A172 (cell line): ENCODE data around the gene MLH1. TPM values are rescaled to one million over a fixed set of nuclear protein-coding genes. Genes with fewer than 3 reads are reported as not detected.
"Not testable (repeated sequence)": the region's sequence is repeated elsewhere in the genome, so short reads cannot be mapped to it uniquely, and the experiment has no call there.

Source experiments
- DNase-seq: peaks from one replicate; pipeline ENCODE4 v3.0.0-alpha.2; 2015; ENCODE audit warnings: low spot score
- total RNA-seq: library from RNA; depleted of rRNA; stranded (reverse); fragments of >200 nt; shearing (Covaris generic); gene quantifications from 2 replicates; pipeline ENCODE4 v1.2.3, GENCODE V29; 2014

The MLH1 gene
- total RNA-seq, 1 experiment from 2014 or later = 111 TPM

DNA sequence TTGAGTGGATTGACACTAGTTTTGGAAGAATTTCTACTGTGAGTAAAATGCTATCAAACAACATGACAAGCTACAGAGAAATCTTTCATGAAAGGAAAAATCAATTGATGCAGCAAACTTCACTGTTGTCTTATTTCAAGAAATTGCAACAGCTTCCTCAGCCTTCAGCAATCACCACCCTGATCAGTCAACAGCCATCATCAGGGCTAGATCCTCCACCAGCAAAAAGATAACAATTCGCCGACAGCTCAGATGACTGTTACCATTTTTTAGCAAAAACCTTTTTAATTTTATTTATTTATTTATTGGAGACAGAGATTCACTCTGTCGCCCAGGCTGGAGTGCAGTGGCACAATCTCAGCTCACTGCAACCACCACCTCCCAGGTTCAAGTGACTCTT, 44.0 kb downstream of the MLH1 start:
- no peak for DNase-seq

DNA sequence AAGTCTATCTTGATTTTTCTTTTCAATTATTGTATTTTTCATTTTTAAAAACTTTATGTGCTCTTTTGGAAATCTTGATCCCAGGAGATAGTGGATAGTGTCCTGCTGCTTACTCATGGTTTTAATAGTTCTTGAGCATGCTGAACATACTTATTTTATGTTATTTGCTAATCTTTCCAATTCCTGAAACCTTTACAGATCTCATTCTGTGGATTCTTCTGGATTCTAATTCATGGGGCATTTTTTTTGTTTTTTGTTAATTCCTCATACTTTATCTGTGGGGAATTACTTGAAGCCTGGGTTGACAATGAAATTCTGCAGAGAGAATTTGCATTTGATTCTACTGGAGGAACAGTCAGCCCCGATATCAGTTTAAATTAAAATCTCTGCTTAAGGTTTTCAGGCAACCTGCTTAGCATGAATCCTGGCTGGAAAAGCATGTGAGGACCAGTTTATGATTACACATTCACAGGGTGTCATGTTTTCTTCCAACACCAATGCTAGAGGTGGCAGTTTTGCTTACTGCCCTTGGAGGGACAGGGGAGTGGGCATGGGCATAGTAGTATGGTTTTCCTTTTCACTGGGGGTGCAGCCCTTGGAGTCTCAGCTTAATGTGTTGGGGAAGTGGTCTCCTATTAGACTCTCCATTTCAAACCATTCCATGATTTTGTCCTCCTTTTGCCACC, 46.0 kb downstream of the MLH1 start:
- no peak for DNase-seq

DNA sequence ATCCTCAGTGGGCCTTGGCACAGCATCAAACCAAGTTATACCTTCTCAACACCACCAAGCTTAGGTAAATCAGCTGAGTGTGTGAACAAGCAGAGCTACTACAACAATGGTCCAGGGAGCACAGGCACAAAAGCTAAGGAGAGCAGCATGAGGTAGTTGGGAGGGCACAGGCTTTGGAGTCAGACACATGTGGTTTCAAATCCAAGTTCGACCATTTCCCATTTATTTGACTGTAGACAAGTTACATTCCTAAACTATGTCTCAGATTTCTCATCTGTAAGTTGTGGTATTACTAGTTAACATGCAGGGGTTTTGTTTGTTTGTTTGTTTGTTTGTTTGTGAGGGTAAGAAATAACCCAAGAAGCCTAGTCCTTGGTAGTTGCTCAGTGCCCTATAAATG, 46.9 kb downstream of the MLH1 start:
- no peak for DNase-seq

DNA sequence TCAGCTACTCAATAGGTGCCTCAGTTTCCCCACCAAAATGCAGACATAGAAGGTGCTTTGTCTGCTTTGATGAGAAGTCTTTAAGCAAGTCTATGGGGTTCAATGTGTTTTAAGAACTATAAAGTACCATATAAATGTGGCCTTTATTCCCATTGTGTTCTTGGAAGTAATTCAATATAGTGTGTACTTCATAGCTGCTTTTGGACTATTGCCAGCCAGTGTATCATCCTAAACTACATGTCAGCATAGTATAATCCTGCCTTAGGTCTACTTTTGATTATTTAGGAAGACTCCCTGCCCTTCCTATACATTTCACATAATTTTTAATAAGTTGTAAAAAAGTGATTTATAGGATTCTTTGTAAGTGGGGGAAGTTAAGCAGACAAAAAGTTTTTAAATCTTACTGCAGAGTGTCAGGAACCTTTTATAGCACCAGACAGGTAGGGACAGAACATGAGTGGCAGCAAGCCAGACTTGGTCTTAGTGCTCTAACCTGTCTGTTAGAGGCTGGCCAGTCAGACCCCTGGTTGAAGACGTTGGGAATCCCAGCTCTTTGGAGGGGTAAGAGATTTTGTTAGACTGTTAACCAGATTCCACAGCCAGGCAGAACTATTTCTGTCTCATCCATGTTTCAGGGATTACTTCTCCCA, 48.4 kb downstream of the MLH1 start:
- no peak for DNase-seq

DNA sequence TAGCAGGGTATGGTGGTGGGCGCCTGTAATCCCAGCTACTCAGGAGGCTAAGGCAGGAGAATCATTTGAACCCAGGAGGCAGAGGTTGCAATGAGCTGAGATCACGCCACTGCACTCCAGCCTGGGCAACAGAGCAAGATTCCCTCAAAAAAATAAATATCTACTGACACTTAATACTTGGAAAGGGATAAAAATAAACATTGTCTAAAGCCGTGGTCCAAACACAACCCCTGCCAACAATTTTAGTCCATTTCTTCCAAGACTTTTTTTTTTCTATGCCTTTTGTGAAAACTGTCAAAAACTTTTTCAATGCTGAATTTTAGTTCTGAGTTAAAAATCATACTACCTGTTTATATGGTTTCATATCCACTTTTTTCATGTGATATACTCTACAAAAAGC, 49.4 kb downstream of the MLH1 start:
- DNase-seq = not testable (repeated sequence)

DNA sequence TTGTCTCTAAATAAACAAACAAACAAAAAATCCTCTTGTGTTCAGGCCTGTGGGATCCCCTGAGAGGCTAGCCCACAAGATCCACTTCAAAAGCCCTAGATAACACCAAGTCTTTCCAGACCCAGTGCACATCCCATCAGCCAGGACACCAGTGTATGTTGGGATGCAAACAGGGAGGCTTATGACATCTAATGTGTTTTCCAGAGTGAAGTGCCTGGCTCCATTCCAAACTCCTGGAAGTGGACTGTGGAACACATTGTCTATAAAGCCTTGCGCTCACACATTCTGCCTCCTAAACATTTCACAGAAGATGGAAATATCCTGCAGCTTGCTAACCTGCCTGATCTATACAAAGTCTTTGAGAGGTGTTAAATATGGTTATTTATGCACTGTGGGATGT, 57.0 kb downstream of the MLH1 start:
- no peak for DNase-seq

DNA sequence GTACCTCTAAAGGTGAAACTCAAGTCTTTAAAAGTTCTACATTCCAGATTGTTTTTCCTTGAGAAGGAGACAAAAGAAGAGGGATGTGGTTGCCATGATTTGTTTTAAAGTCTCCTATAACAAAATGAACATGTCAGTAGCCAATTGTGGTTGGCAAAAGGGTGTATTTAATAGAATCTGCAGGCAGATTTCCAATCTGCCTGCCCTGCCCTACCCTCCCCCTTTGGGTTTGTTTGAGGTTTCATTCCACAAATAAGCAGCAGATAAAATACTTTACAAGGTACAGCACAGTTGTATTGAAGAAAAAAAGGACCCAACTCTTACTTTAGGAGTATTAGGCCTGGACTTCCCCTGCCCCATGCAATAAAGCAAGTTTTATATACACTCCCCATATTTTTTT, 59.5 kb downstream of the MLH1 start:
- no peak for DNase-seq

DNA sequence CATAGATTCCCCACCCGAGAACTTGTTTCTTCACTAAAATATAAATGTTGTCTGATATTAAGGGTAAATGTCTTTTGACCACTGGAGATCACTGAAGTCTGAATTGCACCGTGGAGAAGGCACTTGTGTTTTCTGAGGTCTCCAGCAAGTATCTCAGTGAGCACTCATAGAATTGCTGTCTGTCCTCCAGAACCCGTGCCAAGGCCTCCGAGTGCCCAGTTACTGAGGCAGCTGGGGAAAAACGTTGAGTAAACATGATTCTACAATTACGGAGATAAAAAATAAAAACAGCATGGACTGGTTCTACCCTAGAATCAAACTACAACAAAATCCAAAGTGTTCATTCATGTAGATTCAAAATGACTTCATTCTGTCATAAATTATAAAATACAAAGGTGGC, 60.0 kb downstream of the MLH1 start:
- DNase-seq = no peak

DNA sequence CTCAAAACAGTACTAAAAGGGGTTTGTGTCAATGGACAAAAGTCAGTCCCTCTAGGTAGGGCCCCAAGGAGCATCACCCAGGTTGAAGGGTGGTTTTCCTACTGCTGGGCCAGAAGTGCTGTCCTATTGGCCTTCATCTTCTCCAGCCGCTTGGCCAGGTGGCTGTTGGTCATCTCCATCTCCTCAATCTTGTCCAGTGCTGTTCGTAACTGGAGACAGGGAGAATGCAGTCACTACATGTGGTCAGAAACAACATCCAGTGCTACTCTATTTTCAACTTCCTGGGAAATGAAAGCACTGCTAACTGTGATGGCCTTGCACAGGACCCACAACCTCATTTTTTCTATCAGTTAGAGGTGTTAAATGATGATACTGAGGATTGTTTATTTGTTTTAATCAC, 60.4 kb downstream of the MLH1 start:
- no peak for DNase-seq

DNA sequence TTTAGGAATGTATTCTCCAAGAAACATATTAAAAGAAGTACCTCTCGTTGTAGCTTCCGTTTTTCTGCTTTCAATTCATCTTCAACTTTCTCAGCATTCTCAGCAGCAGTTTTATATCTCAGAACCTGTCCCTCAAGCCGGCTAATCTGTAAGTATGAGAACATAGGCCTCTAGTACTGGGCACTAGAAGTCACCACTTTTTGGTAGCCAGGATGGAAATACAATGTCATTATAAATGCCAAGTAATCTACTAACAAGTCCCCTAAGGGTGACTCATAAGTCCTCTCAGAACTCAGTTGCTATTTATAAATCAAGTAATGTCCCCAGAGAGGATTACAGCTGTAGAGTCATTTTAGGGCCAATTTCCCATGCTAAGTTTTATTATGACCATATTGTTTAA, 61.1 kb downstream of the MLH1 start:
- DNase-seq = peak; percentile 90

DNA sequence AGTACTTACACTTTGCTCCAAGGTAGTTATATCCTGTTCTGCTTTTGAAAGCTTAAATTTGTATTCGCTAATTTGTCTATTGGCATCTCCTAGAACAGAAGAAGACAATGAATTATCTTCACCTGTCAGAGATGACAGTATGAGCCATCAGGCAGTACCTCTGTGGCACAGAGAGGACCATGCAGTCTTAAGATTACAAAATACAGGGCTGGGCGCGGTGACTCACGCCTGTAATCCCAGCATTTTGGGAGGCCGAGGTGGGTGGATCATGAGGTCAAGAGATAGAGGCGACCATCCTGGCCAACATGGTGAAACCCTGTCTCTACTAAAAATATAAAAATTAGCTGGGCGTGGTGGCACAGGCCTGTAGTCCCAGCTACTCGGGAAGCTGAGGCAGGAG, 61.8 kb downstream of the MLH1 start:
- not testable (repeated sequence) for DNase-seq

DNA sequence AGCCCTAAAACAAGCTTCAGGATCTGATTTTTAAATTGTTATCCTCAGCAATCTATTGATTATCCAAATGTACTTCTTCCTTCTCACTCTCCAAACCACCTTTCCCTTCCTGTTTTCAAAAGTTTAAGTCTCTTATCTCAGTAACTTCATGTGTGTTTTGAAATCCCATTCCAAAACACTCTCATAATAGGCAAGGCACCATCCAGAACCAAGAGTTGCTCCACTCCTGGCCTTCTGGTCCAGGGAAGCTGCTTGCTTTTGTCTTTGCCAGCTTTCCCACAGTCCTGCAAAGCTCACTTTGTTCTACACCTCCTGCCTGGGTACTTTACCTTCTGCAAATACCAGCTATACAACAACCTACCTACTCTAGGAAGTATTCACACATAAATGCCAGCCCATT, 63.5 kb downstream of the MLH1 start:
- no peak for DNase-seq

DNA sequence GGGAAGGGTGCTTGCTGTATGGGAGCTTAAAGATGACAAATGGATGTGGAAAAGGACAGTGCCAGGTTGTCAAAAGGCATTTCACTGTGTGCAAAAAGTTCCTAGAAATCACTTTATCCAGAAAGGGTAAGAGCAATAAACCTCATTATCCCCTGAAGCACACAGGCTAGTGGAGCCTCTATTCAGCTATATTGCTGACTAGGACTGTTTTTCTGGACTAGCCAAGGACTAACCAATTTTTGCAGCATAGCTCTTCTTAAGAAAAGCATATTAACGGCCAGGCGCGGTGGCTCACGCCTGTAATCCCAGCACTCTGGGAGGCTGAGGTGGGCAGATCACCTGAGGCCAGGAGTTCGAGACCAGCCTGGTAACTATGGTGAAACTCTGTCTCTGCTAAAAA, 64.8 kb downstream of the MLH1 start:
- DNase-seq = no peak

DNA sequence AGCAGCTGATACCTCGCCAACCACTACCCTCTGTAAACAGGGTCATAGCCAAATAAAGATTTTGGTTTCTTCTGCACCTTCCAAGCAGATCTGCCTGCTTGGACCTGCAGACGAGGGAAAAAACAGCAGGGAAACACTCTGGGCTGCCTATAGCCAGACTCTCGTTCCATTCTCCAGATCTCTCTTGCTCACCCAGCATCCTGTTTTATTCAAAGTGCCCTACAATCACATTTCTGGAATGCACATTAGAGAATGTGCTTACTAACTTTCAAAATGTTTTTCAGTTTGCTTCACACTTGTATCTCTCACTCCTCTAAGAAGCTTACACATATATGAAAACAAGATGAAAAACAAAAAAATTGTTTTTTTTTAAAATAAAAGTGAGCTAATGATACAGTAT, 71.4 kb downstream of the MLH1 start:
- no peak for DNase-seq

DNA sequence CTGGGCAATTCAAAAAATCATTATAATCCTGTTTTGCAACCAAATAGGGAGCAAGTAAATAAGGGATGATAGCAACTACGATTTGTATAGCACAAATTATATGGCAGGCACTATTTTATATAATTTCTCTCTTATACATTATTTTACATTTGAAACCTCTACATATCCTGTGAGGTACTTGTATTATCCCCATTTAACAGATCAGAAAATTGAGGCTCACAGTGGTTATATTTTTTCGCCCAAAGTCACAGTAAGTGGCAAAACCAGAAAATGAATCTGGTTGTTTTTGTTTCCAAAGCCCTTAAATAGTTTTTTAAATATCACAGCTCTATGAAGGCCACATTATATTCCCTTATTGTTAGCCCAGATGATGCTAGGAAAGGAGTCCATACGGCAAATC, 74.3 kb downstream of the MLH1 start:
- DNase-seq = no peak

DNA sequence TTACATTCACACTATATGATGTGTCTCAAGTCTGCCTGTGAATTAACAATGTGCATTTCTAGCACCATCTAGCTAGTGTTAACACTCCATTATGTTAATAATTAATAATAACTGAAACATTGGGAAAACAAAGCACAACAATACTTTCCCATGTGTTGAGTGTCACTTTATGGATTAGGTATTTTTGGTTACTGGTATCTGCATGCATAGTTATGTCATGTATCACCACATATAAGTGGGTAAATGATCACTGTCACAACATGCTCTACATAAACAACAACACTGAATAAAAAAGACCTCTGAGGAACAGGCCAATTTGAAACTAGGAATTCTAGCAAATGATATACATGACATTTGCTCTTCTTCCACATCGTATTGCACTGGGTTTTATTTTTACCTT, 74.7 kb downstream of the MLH1 start:
- no peak for DNase-seq

DNA sequence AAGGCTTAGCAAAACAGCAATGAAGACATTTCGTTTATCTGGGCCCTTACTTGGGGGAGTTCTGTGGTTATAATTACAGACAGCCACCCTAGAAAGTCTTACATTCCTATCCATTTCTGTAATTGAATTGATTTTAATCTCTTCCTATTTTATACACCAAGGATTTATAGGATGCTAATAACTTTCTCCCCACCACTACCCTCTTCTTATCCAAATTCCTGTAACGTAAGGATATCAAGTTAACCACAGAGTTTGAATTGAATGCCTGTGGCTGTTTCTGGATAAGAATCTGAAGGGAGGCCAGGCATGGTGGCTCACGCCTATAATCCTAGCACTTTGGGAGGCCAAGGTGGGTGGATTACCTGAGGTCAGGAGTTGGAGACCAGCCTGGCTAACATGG, 78.6 kb downstream of the MLH1 start:
- no peak for DNase-seq

DNA sequence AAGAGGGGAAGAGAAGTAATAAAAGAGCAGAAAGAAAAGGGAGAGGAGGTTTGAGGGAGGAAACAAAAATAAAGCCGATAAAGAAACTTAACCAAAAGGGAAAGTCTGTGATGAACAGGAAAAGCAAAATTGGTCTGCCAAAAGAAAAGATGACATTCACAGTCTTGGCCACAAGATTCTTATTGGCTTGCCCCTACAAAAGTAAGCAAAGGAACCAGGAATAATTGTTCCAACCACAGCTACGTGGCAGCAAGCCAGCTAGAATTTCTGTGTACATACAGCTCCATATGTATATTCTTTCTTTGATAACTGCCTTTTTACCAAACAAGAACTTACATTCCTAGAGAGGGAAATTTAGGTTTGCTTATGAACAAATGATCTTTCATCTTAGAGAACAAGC, 79.6 kb downstream of the MLH1 start:
- peak; percentile 39 for DNase-seq

DNA sequence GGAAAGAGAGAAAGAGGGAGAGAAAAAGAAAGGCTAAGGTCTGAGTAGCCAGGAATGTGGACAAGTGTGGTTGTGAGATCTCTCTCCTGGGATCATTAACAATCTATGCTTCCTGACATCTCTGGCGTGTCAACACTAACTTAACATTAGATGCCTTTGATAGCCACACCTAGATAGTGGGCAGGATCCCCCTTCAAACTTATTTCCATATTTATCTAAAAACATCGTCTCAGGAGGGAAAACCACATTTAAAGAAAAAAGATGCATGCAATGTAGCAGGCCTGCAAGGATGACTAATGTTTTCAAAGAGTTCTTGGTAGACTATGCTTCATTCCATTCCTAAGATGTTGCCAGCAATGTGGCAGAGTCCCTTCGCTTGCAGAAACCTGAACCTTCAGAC, 80.9 kb downstream of the MLH1 start:
- peak; percentile 64 for DNase-seq

DNA sequence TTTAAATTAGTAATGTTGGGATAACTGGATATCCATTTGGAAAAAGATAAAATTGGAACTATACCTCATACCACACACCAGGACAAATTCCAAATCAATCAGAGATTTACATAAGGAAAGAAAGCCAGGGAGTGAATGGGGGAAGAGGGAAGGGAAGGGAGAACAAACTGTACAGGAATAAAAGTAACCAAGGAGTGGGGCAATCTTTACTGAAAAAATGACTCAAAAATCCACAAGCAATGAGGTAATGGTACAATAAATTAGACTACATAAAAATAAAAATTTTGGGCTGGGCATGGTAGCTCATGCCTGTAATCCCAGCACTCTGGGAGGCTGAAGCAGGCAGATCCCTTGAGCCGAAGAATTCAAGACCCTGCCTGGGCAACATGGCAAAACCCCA, 82.6 kb downstream of the MLH1 start:
- DNase-seq = no peak

DNA sequence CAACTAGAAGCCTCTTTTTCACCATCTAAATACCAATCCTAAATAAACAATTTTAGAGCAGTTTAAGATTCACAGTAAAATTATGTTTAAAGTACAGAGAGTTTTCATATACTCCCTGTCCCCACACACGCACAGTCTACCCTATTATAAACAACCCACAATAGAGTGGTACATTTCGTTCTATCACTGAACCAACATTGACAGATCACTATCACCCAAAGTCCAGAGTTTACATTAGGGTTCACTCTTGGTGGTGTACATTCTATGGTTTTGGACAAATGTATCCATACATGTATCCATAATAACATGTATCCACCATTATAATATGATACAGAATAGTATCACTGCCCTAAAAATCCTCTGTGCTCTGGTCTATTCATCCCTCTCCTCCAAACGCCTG, 89.0 kb downstream of the MLH1 start:
- no peak for DNase-seq

DNA sequence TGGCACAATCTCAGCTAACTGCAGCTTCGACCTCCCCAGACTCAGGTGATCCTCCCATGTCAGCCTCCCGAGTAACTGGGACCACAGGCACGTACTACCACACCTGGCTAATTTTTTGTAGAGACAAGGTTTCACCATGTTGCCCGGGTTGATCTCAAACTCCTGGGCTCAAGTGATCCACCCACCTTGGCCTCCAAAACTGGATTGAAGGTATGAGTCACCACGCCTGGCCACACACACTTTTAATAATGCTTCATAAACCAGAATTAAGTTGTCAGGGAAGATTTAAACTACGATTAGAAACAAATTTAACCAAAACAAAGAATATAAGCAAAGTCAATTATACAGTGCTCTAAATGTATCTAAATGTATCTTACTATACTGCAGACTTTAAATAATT, 93.6 kb downstream of the MLH1 start:
- peak; percentile 38 for DNase-seq

DNA sequence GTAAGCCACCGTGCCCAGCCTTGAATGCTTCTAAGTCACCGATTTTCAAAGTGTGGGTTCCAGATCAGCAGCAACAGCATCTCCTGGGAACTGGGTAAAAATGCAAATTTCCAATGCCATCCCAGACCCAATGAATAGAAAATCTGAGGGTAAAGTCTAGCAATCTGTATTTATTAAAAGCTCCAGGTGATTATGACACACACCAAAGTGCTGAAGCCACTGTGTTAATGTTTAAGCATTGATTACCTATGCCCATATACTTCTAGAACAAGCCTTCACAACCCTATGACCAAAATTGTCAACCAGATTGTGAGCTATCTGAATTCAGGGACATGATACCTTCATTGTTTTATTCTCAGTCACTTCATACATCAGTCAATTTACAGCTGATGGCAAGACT, 94.6 kb downstream of the MLH1 start:
- DNase-seq = no peak

DNA sequence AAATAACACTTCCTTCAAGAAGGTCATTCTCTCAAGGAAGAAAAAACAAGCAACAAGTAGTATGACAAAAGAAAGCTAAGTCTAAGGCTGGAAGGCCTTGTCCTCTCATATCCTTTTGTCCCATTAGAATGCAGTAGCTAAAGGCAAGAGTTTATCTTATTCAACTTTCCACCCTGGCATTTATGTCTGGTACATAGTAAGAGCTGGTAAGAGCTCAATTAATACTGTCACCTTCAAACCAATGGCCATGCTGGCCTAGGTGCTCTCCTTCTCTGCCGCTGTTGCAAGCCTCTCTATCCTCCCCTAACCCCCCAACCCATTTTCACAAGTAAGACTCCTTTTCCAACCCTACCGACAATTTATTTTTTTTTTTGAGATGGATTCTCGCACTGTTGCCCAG, 99.2 kb downstream of the MLH1 start:
- no peak for DNase-seq
